ENCODE data around the gene SUB1. TPM values are rescaled to one million over a fixed set of nuclear protein-coding genes. Genes with fewer than 3 reads are reported as not detected.

Gene SUB1
- total RNA-seq, 2 donors from 2014 or later, result 230 to 288 TPM

GRCh38 chr5:32581010-32581785, 4.2 kb upstream of the SUB1 start:
- peaks cover 4% of the 10 kb centered on the region for H3K27me3 Mint-ChIP-seq (ENCODE audit: insufficient read depth)
- WGBS, 2 experiments (ENCODE audit: insufficient coverage in 1 of 2, insufficient read length in 1 of 2), result 80 to 90% methylated on average over 7 to 12 of the region's 12 CpGs
- TF ChIP-seq CTCF (conservative IDR thresholded peaks at IDR 0.05), result no peak

GRCh38 chr5:32583582-32584232, 1.6 kb upstream of the SUB1 start:
- H3K27ac Mint-ChIP-seq, result peak overlapping the region; percentile 30
- DNase-seq, result no peak
- no peak overlapping the region for H3K9ac ChIP-seq (ENCODE audit: extremely low read depth, low read length, poor library complexity, severe bottlenecking)
- H3K9me3 Mint-ChIP-seq, result no peaks in the 10 kb centered on the region
- no peak for TF ChIP-seq CTCF (conservative IDR thresholded peaks at IDR 0.05)
- no peaks in the 10 kb centered on the region for H3K9me3 ChIP-seq (ENCODE audit: control insufficient read depth, low read length)
- no peak overlapping the region for H3K4me3 ChIP-seq (ENCODE audit: low read length)
- peaks cover 27% of the 10 kb centered on the region for H3K4me1 Mint-ChIP-seq
- H3K27ac ChIP-seq (ENCODE audit: low read depth, low read length), result no peak overlapping the region
- WGBS, 2 experiments (ENCODE audit: insufficient coverage in 1 of 2, insufficient read length in 1 of 2), result 86 to 89% methylated on average over 10 to 16 of the region's 16 CpGs
- H3K36me3 ChIP-seq (ENCODE audit: control insufficient read depth, insufficient read depth, low read length), result peaks cover 7% of the 10 kb centered on the region
- no peaks in the 10 kb centered on the region for H3K27me3 ChIP-seq (ENCODE audit: control insufficient read depth, insufficient read depth, low read length, poor library complexity, severe bottlenecking)
- no peak overlapping the region for H3K4me3 Mint-ChIP-seq
- peaks cover 4% of the 10 kb centered on the region for H3K27me3 Mint-ChIP-seq (ENCODE audit: insufficient read depth)
- H3K36me3 Mint-ChIP-seq (ENCODE audit: low read depth), result peaks cover 2% of the 10 kb centered on the region
- no peaks in the 10 kb centered on the region for H3K4me1 ChIP-seq (ENCODE audit: control insufficient read depth, insufficient read depth, low read length)

More at GRCh38 chr5:32581010-32581785, 4.2 kb upstream of the SUB1 start:
- Mint-ChIP-seq H3K4me3 (no peak overlapping the region), H3K27ac (no peak overlapping the region), H3K36me3 (ENCODE audit: low read depth) (no peaks in the 10 kb centered on the region), H3K9me3 (no peaks in the 10 kb centered on the region), H3K4me1 (peaks cover 19% of the 10 kb centered on the region)
- Histone ChIP-seq H3K36me3 (ENCODE audit: control insufficient read depth, insufficient read depth, low read length) (no peaks in the 10 kb centered on the region), H3K4me3 (ENCODE audit: low read length) (no peak overlapping the region), H3K27ac (ENCODE audit: low read depth, low read length) (no peak overlapping the region), H3K9me3 (ENCODE audit: control insufficient read depth, low read length) (no peaks in the 10 kb centered on the region), H3K27me3 (ENCODE audit: control insufficient read depth, insufficient read depth, low read length, poor library complexity, severe bottlenecking) (no peaks in the 10 kb centered on the region), H3K9ac (ENCODE audit: extremely low read depth, low read length, poor library complexity, severe bottlenecking) (no peak overlapping the region), H3K4me1 (ENCODE audit: control insufficient read depth, insufficient read depth, low read length) (no peaks in the 10 kb centered on the region)
- no peak for DNase-seq

GRCh38 chr5:32584646-32585045, 711 bp upstream of the SUB1 start:
- H3K9me3 ChIP-seq (ENCODE audit: control insufficient read depth, low read length), result no peaks in the 10 kb centered on the region
- no peaks in the 10 kb centered on the region for H3K4me1 ChIP-seq (ENCODE audit: control insufficient read depth, insufficient read depth, low read length)
- Mint-ChIP-seq H3K4me1 (peaks cover 27% of the 10 kb centered on the region), H3K27me3 (ENCODE audit: insufficient read depth) (peaks cover 4% of the 10 kb centered on the region), H3K36me3 (ENCODE audit: low read depth) (peaks cover 2% of the 10 kb centered on the region), H3K4me3 (peak overlapping the region; percentile 89), H3K27ac (peak overlapping the region; percentile 92), H3K9me3 (no peaks in the 10 kb centered on the region)
- H3K36me3 ChIP-seq (ENCODE audit: control insufficient read depth, insufficient read depth, low read length), result peaks cover 16% of the 10 kb centered on the region
- no peak for TF ChIP-seq CTCF (conservative IDR thresholded peaks at IDR 0.05)
- no peak overlapping the region for H3K9ac ChIP-seq (ENCODE audit: extremely low read depth, low read length, poor library complexity, severe bottlenecking)
- peak overlapping the region; percentile 97 for H3K4me3 ChIP-seq (ENCODE audit: low read length)
- DNase-seq, result no peak
- WGBS, 2 experiments (ENCODE audit: insufficient coverage in 1 of 2, insufficient read length in 1 of 2), result 77 to 80% methylated on average over 1 to 6 of the region's 6 CpGs
- no peaks in the 10 kb centered on the region for H3K27me3 ChIP-seq (ENCODE audit: control insufficient read depth, insufficient read depth, low read length, poor library complexity, severe bottlenecking)
- no peak overlapping the region for H3K27ac ChIP-seq (ENCODE audit: low read depth, low read length)
